Thoracic aorta (tissue), 2 donors: ENCODE measurements around the gene OTC. TPM values are rescaled to one million over a fixed set of nuclear protein-coding genes. Genes with fewer than 3 reads are reported as not detected.

Experiments
- ATAC-seq: fragments of 150-250 bp; one replicate; pipeline ENCODE4 v1.8.0; 2017; ENCODE audit warnings: low read depth; ENCODE audit not compliant: insufficient number of reproducible peaks, low FRiP score
- DNase-seq: peaks from one replicate; pipeline ENCODE4 v3.0.0-alpha.2; 2020; ENCODE audit warnings: low spot score
- H3K27ac ChIP-seq, 2 donors: fragments of 200-600 bp; sonication (generic); 1 replicate in 1 of 2; 2 replicates in 1 of 2; pipeline ENCODE4 v1.5.1; 2016; ENCODE audit warnings: mild to moderate bottlenecking in 2 of 2, moderate library complexity in 2 of 2
- H3K27me3 ChIP-seq: fragments of 200-600 bp; sonication (generic); replicated peaks from 2 replicates; pipeline ENCODE4 v1.6.0; 2016; ENCODE audit warnings: mild to moderate bottlenecking; ENCODE audit not compliant: insufficient read depth
- H3K36me3 ChIP-seq: fragments of 200-600 bp; sonication (generic); one replicate; pipeline ENCODE4 v1.5.1; 2016
- H3K4me1 ChIP-seq, 2 donors: fragments of 200-600 bp; sonication (generic); 1 replicate in 1 of 2; 2 replicates in 1 of 2; pipeline versions ENCODE4 v1.5.1 to v1.6.0; 2016; ENCODE audit warnings: low read depth in 2 of 2, mild to moderate bottlenecking in 1 of 2; ENCODE audit not compliant: control insufficient read depth in 1 of 2
- H3K4me3 ChIP-seq: fragments of 200-600 bp; sonication (generic); 2 replicates; pipeline ENCODE4 v1.5.1; 2016; ENCODE audit warnings: mild to moderate bottlenecking
- H3K9me3 ChIP-seq: fragments of 200-600 bp; sonication (generic); 2 replicates; pipeline ENCODE4 v1.5.1; 2016
- total RNA-seq, 2 donors: library from RNA; depleted of rRNA; stranded (reverse); fragments of >200 nt; gene quantifications; one replicate each; pipeline versions ENCODE4 v1.1.0 to v1.2.3, GENCODE V29; 2016
- TF ChIP-seq, protein P1 (sequence below): fragments of 200-600 bp; sonication (generic); IDR thresholded peaks from one replicate; pipeline ENCODE4 v1.5.1; 2019; ENCODE audit warnings: antibody characterized with exemption

Gene OTC
- total RNA-seq, 2 donors from 2014 or later, result 1.6 TPM; not detected in 1

DNA sequence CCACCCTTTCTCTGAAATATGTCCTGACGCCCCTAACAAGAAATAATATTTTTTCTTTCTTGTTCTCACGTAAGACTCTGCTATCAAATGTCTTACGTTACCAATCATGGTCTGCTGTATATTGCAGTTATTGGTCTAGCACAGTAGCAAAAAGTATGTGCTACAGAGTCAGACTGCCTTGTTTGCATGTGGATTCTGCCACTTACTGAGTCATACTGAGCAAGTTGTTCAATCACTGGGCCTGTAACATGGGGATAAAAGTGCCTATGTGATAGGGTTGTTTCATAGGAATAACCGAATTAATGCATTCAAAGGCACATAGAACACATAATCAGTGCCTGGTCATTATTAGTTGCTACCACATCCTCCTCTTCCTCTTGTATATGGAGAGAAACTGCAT lies 39.2 kb upstream of the OTC start:
- Histone ChIP-seq H3K27ac (no peak overlapping the region), H3K9me3 (no peaks in the 10 kb centered on the region), H3K36me3 (no peaks in the 10 kb centered on the region), H3K27me3 (no peaks in the 10 kb centered on the region), H3K4me3 (no peak overlapping the region), H3K4me1 (no peaks in the 10 kb centered on the region)
- DNase-seq (no peak), ATAC-seq (no peak)
- TF ChIP-seq, protein P1, sequence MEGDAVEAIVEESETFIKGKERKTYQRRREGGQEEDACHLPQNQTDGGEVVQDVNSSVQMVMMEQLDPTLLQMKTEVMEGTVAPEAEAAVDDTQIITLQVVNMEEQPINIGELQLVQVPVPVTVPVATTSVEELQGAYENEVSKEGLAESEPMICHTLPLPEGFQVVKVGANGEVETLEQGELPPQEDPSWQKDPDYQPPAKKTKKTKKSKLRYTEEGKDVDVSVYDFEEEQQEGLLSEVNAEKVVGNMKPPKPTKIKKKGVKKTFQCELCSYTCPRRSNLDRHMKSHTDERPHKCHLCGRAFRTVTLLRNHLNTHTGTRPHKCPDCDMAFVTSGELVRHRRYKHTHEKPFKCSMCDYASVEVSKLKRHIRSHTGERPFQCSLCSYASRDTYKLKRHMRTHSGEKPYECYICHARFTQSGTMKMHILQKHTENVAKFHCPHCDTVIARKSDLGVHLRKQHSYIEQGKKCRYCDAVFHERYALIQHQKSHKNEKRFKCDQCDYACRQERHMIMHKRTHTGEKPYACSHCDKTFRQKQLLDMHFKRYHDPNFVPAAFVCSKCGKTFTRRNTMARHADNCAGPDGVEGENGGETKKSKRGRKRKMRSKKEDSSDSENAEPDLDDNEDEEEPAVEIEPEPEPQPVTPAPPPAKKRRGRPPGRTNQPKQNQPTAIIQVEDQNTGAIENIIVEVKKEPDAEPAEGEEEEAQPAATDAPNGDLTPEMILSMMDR, result no peak

DNA sequence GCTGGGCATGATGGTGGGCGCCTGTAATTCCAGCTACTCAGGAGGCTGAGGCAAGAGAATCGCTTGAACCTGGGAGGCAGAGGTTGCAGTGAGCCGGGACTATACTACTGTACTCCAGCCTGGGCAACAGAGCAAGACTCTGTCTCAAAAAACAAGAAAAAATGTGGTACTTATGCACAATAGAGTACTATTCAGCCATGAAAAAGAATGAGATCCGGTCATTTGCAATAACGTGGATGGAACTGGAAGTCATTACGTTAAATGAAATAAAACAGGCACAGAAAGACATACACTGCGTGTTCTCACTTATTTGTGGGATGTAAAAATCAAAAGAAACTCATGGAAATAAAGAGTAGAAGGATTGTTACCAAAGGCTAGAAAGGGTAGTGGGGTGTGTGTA lies 37.2 kb upstream of the OTC start:
- Histone ChIP-seq H3K4me3 (no peak overlapping the region), H3K27ac (no peak overlapping the region), H3K9me3 (no peaks in the 10 kb centered on the region), H3K36me3 (no peaks in the 10 kb centered on the region), H3K4me1 (no peaks in the 10 kb centered on the region), H3K27me3 (no peaks in the 10 kb centered on the region)
- ATAC-seq, result no peak
- TF ChIP-seq, protein P1, result no peak
- DNase-seq, result no peak

DNA sequence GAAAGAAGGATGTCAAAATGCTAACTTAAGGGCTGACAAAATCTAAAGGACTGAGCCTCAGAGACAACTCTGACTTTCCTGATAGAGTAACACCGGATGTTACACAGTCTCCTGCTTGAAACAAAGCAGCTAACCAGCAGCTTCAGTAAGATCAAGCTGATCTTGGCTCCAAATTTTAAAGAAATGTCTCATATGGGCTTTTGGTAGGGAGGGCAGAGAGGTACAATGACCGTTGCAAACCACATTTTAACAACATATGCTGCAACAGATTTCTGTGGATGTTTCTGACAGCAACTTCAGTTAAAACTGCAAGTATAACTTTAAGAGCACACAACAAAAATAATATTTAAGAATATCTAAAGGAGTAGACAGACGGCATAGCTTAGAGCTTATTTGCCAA lies 34.2 kb upstream of the OTC start:
- H3K9me3 ChIP-seq, result no peaks in the 10 kb centered on the region
- TF ChIP-seq, protein P1, result no peak

DNA sequence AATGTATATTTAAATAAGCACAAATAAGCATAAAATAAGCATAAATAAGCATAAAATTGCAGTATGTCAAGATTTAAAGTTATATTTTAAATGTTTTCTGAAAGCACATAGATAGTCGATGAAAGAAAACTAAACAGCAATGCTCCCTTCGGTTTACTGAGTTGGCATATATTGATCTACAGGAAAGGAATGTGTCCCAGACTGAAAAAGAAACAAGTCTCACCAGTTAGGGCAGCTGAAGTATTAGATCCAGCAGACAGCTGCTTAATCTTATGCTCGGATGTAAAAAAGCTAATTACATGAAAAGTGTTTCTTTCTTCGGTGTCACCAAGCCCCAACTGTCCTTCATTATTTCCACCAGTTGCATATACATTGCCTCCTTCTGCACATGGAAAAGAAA lies 33.8 kb upstream of the OTC start:
- no peaks in the 10 kb centered on the region for H3K27me3 ChIP-seq
- ATAC-seq (no peak), DNase-seq (no peak)
- no peaks in the 10 kb centered on the region for H3K4me1 ChIP-seq
- H3K9me3 ChIP-seq, result no peaks in the 10 kb centered on the region
- H3K27ac ChIP-seq, result no peak overlapping the region
- no peaks in the 10 kb centered on the region for H3K36me3 ChIP-seq
- H3K4me3 ChIP-seq, result no peak overlapping the region
- TF ChIP-seq, protein P1, result no peak

More for the DNA sequence above, 34.2 kb upstream of the OTC start:
- Histone ChIP-seq H3K4me1 (no peaks in the 10 kb centered on the region), H3K27me3 (no peaks in the 10 kb centered on the region), H3K27ac (no peak overlapping the region), H3K4me3 (no peak overlapping the region), H3K36me3 (no peaks in the 10 kb centered on the region)
- ATAC-seq, result no peak
- DNase-seq, result no peak

DNA sequence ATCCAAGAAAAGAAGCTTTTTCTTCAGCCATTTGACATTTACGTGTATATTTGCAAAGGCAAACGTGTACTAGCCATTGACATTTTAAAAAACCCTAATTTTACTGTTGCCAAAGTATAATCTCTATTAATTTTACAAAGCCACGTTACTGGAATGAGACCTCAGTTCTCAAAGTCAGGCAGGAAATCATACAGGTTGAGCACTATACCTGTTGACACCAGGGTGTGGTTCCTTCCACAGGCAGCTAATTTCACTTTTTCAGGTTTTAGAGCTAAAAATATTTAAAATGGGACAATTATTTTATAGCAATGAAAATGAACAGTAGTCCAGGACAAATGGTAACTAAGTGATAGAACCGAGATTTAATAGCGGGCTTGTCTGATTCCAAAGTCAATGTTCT lies 31.6 kb upstream of the OTC start:
- no peaks in the 10 kb centered on the region for H3K27me3 ChIP-seq
- TF ChIP-seq, protein P1, result no peak
- no peaks in the 10 kb centered on the region for H3K36me3 ChIP-seq
- no peaks in the 10 kb centered on the region for H3K9me3 ChIP-seq
- ATAC-seq, result no peak
- no peak overlapping the region for H3K4me3 ChIP-seq
- no peak for DNase-seq
- H3K4me1 ChIP-seq, result no peaks in the 10 kb centered on the region
- no peak overlapping the region for H3K27ac ChIP-seq
